ENCODE results near the gene DUSP5. TPM values are rescaled to one million over a fixed set of nuclear protein-coding genes. Genes with fewer than 3 reads are reported as not detected.

The DUSP5 gene
- total RNA-seq, 1 donor from 2014 or later: 16.3 TPM

- no peaks in the 10 kb centered on the region for H3K9me3 Mint-ChIP-seq
- no peak overlapping the region for H3K4me3 Mint-ChIP-seq
- peaks cover 8% of the 10 kb centered on the region for H3K27me3 Mint-ChIP-seq
- no peak overlapping the region for H3K27ac Mint-ChIP-seq
- H3K4me1 Mint-ChIP-seq (ENCODE audit: unreplicated experiment): peaks cover 8% of the 10 kb centered on the region
- no peak for DNase-seq (ENCODE audit: extremely low spot score, unreplicated experiment)
- no peaks in the 10 kb centered on the region for H3K36me3 Mint-ChIP-seq
- TF ChIP-seq CTCF (conservative IDR thresholded peaks at IDR 0.05): no peak
Observed at GRCh38 chr10:110539091-110539490, 41.4 kb downstream of the DUSP5 start.

GRCh38 chr10:110540031-110540430 lies 42.3 kb downstream of the DUSP5 start:
- no peak for DNase-seq (ENCODE audit: extremely low spot score, unreplicated experiment)
- peaks cover 5% of the 10 kb centered on the region for H3K27me3 Mint-ChIP-seq
- no peak overlapping the region for H3K4me3 Mint-ChIP-seq
- H3K36me3 Mint-ChIP-seq: no peaks in the 10 kb centered on the region
- no peak overlapping the region for H3K27ac Mint-ChIP-seq
- no peak for TF ChIP-seq CTCF (conservative IDR thresholded peaks at IDR 0.05)
- H3K4me1 Mint-ChIP-seq (ENCODE audit: unreplicated experiment): peaks cover 8% of the 10 kb centered on the region
- H3K9me3 Mint-ChIP-seq: no peaks in the 10 kb centered on the region

- H3K4me3 Mint-ChIP-seq: no peak overlapping the region
- no peaks in the 10 kb centered on the region for H3K36me3 Mint-ChIP-seq
- peaks cover 6% of the 10 kb centered on the region for H3K4me1 Mint-ChIP-seq (ENCODE audit: unreplicated experiment)
- TF ChIP-seq CTCF (conservative IDR thresholded peaks at IDR 0.05): no peak
- no peaks in the 10 kb centered on the region for H3K9me3 Mint-ChIP-seq
- peaks cover 10% of the 10 kb centered on the region for H3K27me3 Mint-ChIP-seq
- DNase-seq (ENCODE audit: extremely low spot score, unreplicated experiment): no peak
- no peak overlapping the region for H3K27ac Mint-ChIP-seq
Observed at GRCh38 chr10:110544958-110545537, 47.3 kb downstream of the DUSP5 start.

- Mint-ChIP-seq H3K27me3 (peaks cover 13% of the 10 kb centered on the region), H3K36me3 (no peaks in the 10 kb centered on the region), H3K4me1 (ENCODE audit: unreplicated experiment) (peaks cover 4% of the 10 kb centered on the region), H3K9me3 (no peaks in the 10 kb centered on the region), H3K4me3 (no peak overlapping the region), H3K27ac (no peak overlapping the region)
- no peak for TF ChIP-seq CTCF (conservative IDR thresholded peaks at IDR 0.05)
- DNase-seq (ENCODE audit: extremely low spot score, unreplicated experiment): no peak
Observed at GRCh38 chr10:110546077-110546476, 48.4 kb downstream of the DUSP5 start.

GRCh38 chr10:110546499-110547110 lies 48.9 kb downstream of the DUSP5 start:
- Mint-ChIP-seq H3K4me1 (ENCODE audit: unreplicated experiment) (peaks cover 4% of the 10 kb centered on the region), H3K27ac (no peak overlapping the region), H3K27me3 (peaks cover 17% of the 10 kb centered on the region), H3K9me3 (no peaks in the 10 kb centered on the region), H3K4me3 (no peak overlapping the region), H3K36me3 (no peaks in the 10 kb centered on the region)
- no peak for DNase-seq (ENCODE audit: extremely low spot score, unreplicated experiment)
- TF ChIP-seq CTCF (conservative IDR thresholded peaks at IDR 0.05): no peak
